T-helper 2 cell (primary cell): Measurements from ENCODE around the gene ATP5F1E.
A peak's percentile ranks its signal among the peaks of the same experiment; 100 is the strongest.

Source experiments
- DNase-seq, 5 experiments: peaks; one replicate each; pipeline versions ENCODE4 v3.0.0 to v3.0.0-alpha.2; 2012 to 2022

ATP5F1E gene

DNA sequence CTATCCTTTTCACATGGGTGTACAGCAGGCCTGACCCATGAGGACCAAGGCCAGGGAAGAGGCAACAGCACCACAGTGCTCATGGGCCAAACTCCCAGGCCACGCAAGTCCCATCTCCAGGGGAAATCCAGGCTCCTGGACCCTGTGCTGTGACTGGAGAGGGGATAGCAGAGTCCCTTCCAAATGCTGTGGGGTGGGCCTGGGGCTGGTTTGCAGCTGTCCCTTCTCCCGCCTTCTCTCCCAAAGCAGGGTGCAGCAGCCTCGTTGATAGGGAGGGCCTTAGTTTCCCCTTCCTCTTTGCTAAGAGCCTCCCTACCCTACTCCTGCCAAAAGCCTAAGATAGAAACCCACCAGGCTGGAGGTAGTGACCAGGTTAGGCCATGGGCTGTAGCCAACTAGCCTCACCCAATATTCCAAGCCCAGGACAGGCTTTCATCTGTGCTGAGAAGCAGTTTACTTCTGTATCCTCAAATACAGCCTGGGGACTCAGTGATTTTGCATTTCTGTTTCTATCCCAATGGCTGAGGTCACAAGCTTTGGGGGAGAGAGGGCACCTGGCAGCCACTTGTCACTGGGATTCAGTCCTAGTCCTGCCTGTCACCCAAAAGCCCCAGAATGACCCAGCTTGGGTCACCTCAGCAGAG is 26.5 kb downstream of the ATP5F1E start:
- no peak for DNase-seq

GRCh38 chr20:59004763-59005522 is 27.2 kb downstream of the ATP5F1E start:
- DNase-seq: peak in 2 of 5 experiments; percentile 35 to 78

DNA sequence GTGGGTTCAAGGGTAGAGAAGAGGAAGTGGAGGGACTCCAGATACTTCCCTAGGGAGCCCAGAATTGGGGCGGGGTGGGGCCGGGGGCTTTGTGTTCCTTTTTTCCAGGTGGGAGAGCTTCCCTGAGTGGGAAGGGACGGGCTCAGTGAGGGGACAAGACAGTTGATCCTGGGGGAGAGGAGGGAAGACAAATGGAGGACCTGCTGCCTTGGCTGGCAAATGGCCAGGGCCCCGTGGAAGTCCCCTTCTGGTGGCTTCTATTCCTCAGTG is 27.7 kb downstream of the ATP5F1E start:
- peak; percentile 20 to 56 (median 40) for DNase-seq

- no peak for DNase-seq
Observed at GRCh38 chr20:59003836-59004492, 28.2 kb downstream of the ATP5F1E start.

- DNase-seq: no peak
Observed at GRCh38 chr20:59002874-59003399, 29.2 kb downstream of the ATP5F1E start.

- DNase-seq: no peak
Observed at GRCh38 chr20:59002388-59002787, 29.7 kb downstream of the ATP5F1E start.

- no peak for DNase-seq
Observed at GRCh38 chr20:59001449-59002171, 30.5 kb downstream of the ATP5F1E start.

GRCh38 chr20:59001068-59001448 is 31.1 kb downstream of the ATP5F1E start:
- DNase-seq: no peak

- no peak for DNase-seq
Observed at GRCh38 chr20:59000326-59000725, 31.8 kb downstream of the ATP5F1E start.

DNA sequence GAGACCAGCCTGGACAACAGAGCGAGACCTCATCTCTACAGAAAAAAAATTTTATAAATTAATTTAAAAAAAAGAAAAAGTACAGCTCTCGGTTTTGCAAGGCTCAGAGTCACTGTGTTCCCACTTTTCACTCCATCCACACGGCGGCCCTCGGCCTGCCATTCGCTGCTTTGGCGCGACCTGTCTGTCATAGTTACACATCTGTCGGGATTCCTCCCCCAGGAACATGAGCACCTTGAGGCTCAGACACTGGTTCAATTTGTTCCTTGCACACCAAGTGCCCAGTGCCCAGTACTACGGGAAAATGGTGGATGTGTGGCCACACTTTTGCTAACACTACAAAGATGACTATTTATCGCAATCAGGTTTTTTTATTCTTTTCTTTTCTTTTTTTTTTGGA is 33.5 kb downstream of the ATP5F1E start:
- DNase-seq: no peak

DNA sequence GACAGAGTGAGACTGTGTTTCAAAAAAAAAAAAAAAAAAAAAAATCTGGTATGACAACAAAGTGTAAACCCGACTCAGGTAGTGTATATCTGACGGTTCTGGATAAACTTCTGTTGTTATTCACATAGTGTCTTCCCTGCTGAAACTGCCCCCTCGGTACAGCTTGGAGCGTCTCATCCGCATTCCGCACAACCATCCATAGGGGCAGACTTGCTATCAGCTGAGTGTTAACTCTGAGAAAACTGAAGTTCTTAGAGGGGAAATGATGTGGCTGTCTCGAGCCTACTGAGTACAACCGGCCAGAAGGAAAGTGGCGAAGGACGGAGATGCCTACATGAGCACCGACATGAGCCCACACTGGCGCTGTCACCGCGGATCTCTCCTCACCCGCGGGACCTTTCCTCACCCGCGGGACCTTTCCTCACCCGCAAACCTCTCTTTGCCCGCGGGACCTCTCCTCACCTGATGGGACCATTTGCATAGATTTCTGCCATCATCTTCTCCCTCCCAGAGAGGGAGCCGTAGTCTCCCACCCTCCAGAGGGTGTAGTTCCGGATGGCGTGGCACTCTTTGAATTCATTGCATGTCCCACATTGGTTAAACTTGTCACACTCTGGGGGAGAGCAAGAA is 34.9 kb downstream of the ATP5F1E start:
- DNase-seq: no peak

GRCh38 chr20:58996226-58996611 is 35.9 kb downstream of the ATP5F1E start:
- DNase-seq: no peak

- DNase-seq: no peak
Observed at GRCh38 chr20:58995461-58996225, 36.5 kb downstream of the ATP5F1E start.

DNA sequence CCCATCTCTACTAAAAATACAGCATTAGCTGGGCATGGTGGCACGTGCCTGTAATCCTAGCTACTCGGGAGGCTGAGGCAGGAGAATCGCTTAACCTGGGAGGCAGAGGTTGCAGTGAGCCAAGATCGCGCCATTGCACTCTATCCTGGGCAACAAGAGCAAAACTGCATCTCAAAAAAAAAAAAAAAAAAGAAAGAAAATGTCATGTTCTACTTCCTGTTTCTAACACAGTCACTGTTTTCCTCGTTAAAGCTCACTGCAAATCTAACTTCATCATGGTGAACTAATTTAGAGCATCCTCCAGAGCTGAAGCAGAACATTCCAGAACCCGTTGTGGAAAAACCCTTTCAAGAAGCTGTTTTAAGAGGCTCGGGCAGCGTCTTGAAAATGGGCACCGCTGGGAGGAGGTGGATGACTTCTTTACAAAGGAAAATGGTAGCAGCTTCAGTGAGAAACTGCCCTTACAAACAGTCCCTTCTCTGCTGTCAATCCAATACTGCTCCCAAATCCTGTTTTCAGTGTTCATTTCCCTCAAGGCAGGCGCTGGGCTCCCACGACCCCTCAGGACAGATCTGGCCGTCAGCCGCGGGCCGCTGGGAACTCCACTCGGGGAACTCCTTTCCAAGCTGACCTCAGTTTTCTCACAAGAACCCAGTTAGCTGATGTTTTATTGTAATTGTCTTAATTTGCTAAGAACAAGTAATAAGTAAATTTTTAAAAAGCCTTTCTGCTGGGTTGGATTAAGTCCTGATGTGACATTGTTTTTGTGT is 37.6 kb downstream of the ATP5F1E start:
- DNase-seq: no peak

DNA sequence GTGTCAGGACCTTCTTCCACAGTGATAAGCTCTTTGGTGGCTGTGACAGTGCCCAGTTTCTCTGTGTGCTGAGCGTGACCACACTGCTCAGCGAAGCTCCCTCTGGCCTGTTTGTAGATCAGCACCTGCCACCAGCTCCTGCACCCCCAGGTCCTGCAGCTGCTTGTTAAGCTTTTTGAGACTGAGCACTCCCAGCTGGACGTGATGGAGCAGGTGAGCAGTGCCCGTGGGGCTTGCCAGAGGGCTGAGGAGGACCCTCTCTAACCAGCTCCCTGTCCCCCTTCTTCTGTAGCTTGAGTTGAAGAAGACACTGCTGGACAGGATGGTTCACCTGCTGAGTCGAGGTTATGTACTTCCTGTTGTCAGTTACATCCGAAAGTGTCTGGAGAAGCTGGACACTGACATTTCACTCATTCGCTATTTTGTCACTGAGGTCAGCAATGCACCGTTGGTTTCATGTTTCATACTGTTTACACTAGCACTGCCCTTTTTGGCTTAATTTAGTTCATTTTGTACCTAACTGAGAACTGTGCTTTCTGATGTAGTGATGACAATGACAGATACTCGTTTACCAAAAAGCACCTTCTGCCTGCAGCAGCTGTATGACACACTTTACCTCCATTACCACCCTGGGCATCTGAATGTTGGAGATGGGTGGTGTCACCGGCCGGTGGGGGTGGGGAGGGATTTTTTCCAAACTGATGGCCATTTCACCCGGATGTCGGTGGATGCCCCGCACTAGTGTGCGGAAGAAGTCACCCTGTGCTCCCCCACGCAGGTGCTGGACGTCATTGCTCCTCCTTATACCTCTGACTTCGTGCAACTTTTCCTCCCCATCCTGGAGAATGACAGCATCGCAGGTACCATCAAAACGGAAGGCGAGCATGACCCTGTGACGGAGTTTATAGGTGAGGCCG is 38.5 kb downstream of the ATP5F1E start:
- no peak for DNase-seq

DNA sequence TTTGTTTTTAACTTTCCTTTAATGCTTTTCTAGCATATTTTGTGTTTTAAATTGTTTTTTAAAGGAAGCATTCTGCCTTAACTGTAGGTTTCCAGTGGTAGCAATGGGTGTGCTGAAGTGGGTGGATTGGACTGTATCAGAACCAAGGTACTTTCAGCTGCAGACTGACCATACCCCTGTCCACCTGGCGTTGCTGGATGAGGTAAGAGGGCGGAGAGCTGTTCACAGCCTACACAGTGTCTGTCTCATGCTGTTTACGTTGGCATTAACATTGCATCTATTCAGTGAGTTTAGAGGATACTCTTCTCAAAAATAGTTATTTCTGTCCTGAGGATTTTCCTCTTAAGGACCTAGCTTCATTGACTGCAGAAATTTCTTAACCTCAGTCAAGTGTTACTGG is 39.2 kb downstream of the ATP5F1E start:
- DNase-seq: no peak

DNA sequence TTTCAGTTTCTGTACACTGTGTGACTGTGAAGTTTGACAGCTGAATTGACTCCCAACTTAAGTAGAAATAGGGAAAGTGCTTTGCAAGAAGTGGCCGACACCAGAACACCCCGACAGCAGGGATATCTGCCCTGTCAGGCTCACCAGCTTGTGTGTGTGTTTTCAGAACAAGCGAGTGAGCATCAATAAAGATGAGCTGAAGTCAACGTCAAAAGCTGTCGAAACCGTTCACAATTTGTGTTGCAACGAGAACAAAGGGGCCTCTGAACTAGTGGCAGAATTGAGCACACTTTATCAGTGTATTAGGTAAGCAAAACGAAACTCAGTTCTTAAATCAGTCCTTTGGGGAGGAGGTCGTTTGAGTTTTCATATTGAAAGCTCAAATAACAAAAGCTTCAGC is 40.4 kb downstream of the ATP5F1E start:
- no peak for DNase-seq

- no peak for DNase-seq
Observed at GRCh38 chr20:58990651-58991445, 41.3 kb downstream of the ATP5F1E start.

- DNase-seq: no peak
Observed at GRCh38 chr20:58989196-58989595, 42.9 kb downstream of the ATP5F1E start.
